Spleen (tissue), 7 donors: ENCODE measurements around the gene GJB6.
A peak's percentile ranks its signal among the peaks of the same experiment; 100 is the strongest.

Experiments
- CTCF ChIP-seq, 11 experiments: fragments of 200-600 bp in 7 of 11; fragments of 450-650 bp in 4 of 11; sonication (generic) in 4 of 11; IDR thresholded peaks in 8 of 11; conservative IDR thresholded peaks in 3 of 11; 1 replicate in 7 of 11; 2 replicates in 4 of 11; pipeline versions ENCODE4 v1.4.0 to v1.8.0; 2016 to 2021; ENCODE audit warnings: antibody characterized with exemption in 11 of 11, inconsistent platforms in 4 of 11, mild to moderate bottlenecking in 1 of 11
- POLR2A ChIP-seq, 3 donors: fragments of 450-650 bp; IDR thresholded peaks; one replicate each; pipeline ENCODE4 v1.5.1; 2017; ENCODE audit warnings: antibody characterized with exemption in 3 of 3, mild to moderate bottlenecking in 1 of 3
- POLR2AphosphoS5 ChIP-seq, 3 donors: sonication (generic); formaldehyde crosslinking; IDR thresholded peaks; one replicate each; pipeline ENCODE4 v1.5.1; 2017; ENCODE audit warnings: antibody characterized with exemption in 3 of 3
- donor health status: DM: no; HTN: no; CAD: no; lungs with moderate emphysema.
- donor health status: DM: no; HTN: no; CAD: no.
- donor health status: DM: no; HTN: no; CAD: no.

- no peak for TF ChIP-seq CTCF (IDR thresholded peaks at IDR 0.05 in 8 of 11, conservative IDR thresholded peaks at IDR 0.05 in 3 of 11)
- TF ChIP-seq POLR2AphosphoS5 (IDR thresholded peaks at IDR 0.05) = peak in 1 of 3 donors; percentile 24
- no peak for TF ChIP-seq POLR2A (IDR thresholded peaks at IDR 0.05)
Measured at GRCh38 chr13:20174656-20175405, 57.3 kb downstream of the GJB6 start.
